ENCODE results near the gene NIPAL3.

The NIPAL3 gene

GRCh38 chr1:24463776-24464735 lies 48.5 kb downstream of the NIPAL3 start:
- no peak for DNase-seq (ENCODE audit: insufficient read length, low spot score)

GRCh38 chr1:24465099-24465498 lies 49.5 kb downstream of the NIPAL3 start:
- no peak for DNase-seq (ENCODE audit: insufficient read length, low spot score)
- FAIRE-seq = no peak

More at GRCh38 chr1:24463776-24464735, 48.5 kb downstream of the NIPAL3 start:
- TF ChIP-seq PAX5 (IDR thresholded peaks at IDR 0.05; ENCODE audit: insufficient read depth, low read length, severe bottlenecking) = no peak
- no peak for TF ChIP-seq TAF1 (IDR thresholded peaks at IDR 0.05; ENCODE audit: low read depth, low read length)
- no peak for TF ChIP-seq POLR2A (IDR thresholded peaks at IDR 0.05; ENCODE audit: low read depth, low read length)
- TF ChIP-seq POLR2AphosphoS5 (IDR thresholded peaks at IDR 0.05; ENCODE audit: low read depth, low read length) = no peak
- TF ChIP-seq POU2F2 (IDR thresholded peaks at IDR 0.05; ENCODE audit: low read depth, low read length) = no peak
- TF ChIP-seq SPI1 (IDR thresholded peaks at IDR 0.05; ENCODE audit: low read depth, low read length) = no peak
- no peak for FAIRE-seq

GRCh38 chr1:24465638-24466037 lies 50.0 kb downstream of the NIPAL3 start:
- no peak for FAIRE-seq
- DNase-seq (ENCODE audit: insufficient read length, low spot score) = no peak

More at GRCh38 chr1:24465099-24465498, 49.5 kb downstream of the NIPAL3 start:
- TF ChIP-seq POLR2AphosphoS5 (IDR thresholded peaks at IDR 0.05; ENCODE audit: low read depth, low read length) = no peak
- no peak for TF ChIP-seq POU2F2 (IDR thresholded peaks at IDR 0.05; ENCODE audit: low read depth, low read length)
- no peak for TF ChIP-seq SPI1 (IDR thresholded peaks at IDR 0.05; ENCODE audit: low read depth, low read length)
- no peak for TF ChIP-seq PAX5 (IDR thresholded peaks at IDR 0.05; ENCODE audit: insufficient read depth, low read length, severe bottlenecking)
- TF ChIP-seq POLR2A (IDR thresholded peaks at IDR 0.05; ENCODE audit: low read depth, low read length) = no peak

GRCh38 chr1:24468685-24469316 lies 53.2 kb downstream of the NIPAL3 start:
- TF ChIP-seq POU2F2 (IDR thresholded peaks at IDR 0.05; ENCODE audit: low read depth, low read length) (no peak), TAF1 (IDR thresholded peaks at IDR 0.05; ENCODE audit: low read depth, low read length) (no peak), PAX5 (IDR thresholded peaks at IDR 0.05; ENCODE audit: insufficient read depth, low read length, severe bottlenecking) (no peak), POLR2AphosphoS5 (IDR thresholded peaks at IDR 0.05; ENCODE audit: low read depth, low read length) (no peak), POLR2A (IDR thresholded peaks at IDR 0.05; ENCODE audit: low read depth, low read length) (no peak), SPI1 (IDR thresholded peaks at IDR 0.05; ENCODE audit: low read depth, low read length) (no peak)
- no peak for DNase-seq (ENCODE audit: insufficient read length, low spot score)
- FAIRE-seq = no peak

More at GRCh38 chr1:24465638-24466037, 50.0 kb downstream of the NIPAL3 start:
- TF ChIP-seq PAX5 (IDR thresholded peaks at IDR 0.05; ENCODE audit: insufficient read depth, low read length, severe bottlenecking) (no peak), SPI1 (IDR thresholded peaks at IDR 0.05; ENCODE audit: low read depth, low read length) (peak; percentile 83)

- TF ChIP-seq POU2F2 (IDR thresholded peaks at IDR 0.05; ENCODE audit: low read depth, low read length) (no peak), SPI1 (IDR thresholded peaks at IDR 0.05; ENCODE audit: low read depth, low read length) (no peak), PAX5 (IDR thresholded peaks at IDR 0.05; ENCODE audit: insufficient read depth, low read length, severe bottlenecking) (no peak), POLR2AphosphoS5 (IDR thresholded peaks at IDR 0.05; ENCODE audit: low read depth, low read length) (no peak), TAF1 (IDR thresholded peaks at IDR 0.05; ENCODE audit: low read depth, low read length) (no peak), POLR2A (IDR thresholded peaks at IDR 0.05; ENCODE audit: low read depth, low read length) (no peak)
- no peak for DNase-seq (ENCODE audit: insufficient read length, low spot score)
- no peak for FAIRE-seq
These were observed 55.0 kb downstream of the NIPAL3 start for GRCh38 chr1:24470592-24470991.

GRCh38 chr1:24472527-24473251 lies 57.1 kb downstream of the NIPAL3 start:
- FAIRE-seq (no peak), DNase-seq (ENCODE audit: insufficient read length, low spot score) (no peak)
- no peak for TF ChIP-seq TAF1 (IDR thresholded peaks at IDR 0.05; ENCODE audit: low read depth, low read length)
- TF ChIP-seq SPI1 (IDR thresholded peaks at IDR 0.05; ENCODE audit: low read depth, low read length) = no peak

GRCh38 chr1:24474193-24474592 lies 58.6 kb downstream of the NIPAL3 start:
- no peak for DNase-seq (ENCODE audit: insufficient read length, low spot score)
- TF ChIP-seq TAF1 (IDR thresholded peaks at IDR 0.05; ENCODE audit: low read depth, low read length) (no peak), POU2F2 (IDR thresholded peaks at IDR 0.05; ENCODE audit: low read depth, low read length) (no peak), POLR2AphosphoS5 (IDR thresholded peaks at IDR 0.05; ENCODE audit: low read depth, low read length) (no peak), SPI1 (IDR thresholded peaks at IDR 0.05; ENCODE audit: low read depth, low read length) (no peak), POLR2A (IDR thresholded peaks at IDR 0.05; ENCODE audit: low read depth, low read length) (no peak), PAX5 (IDR thresholded peaks at IDR 0.05; ENCODE audit: insufficient read depth, low read length, severe bottlenecking) (no peak)
- FAIRE-seq = no peak

GRCh38 chr1:24475700-24476099 lies 60.1 kb downstream of the NIPAL3 start:
- DNase-seq (ENCODE audit: insufficient read length, low spot score) = no peak
- no peak for FAIRE-seq
- no peak for TF ChIP-seq PAX5 (IDR thresholded peaks at IDR 0.05; ENCODE audit: insufficient read depth, low read length, severe bottlenecking)
- no peak for TF ChIP-seq POU2F2 (IDR thresholded peaks at IDR 0.05; ENCODE audit: low read depth, low read length)
- TF ChIP-seq SPI1 (IDR thresholded peaks at IDR 0.05; ENCODE audit: low read depth, low read length) = no peak
- no peak for TF ChIP-seq TAF1 (IDR thresholded peaks at IDR 0.05; ENCODE audit: low read depth, low read length)
- TF ChIP-seq POLR2AphosphoS5 (IDR thresholded peaks at IDR 0.05; ENCODE audit: low read depth, low read length) = no peak
- TF ChIP-seq POLR2A (IDR thresholded peaks at IDR 0.05; ENCODE audit: low read depth, low read length) = no peak

GRCh38 chr1:24476571-24476970 lies 61.0 kb downstream of the NIPAL3 start:
- FAIRE-seq = no peak
- DNase-seq (ENCODE audit: insufficient read length, low spot score) = no peak
- TF ChIP-seq POLR2A (IDR thresholded peaks at IDR 0.05; ENCODE audit: low read depth, low read length) = no peak
- TF ChIP-seq SPI1 (IDR thresholded peaks at IDR 0.05; ENCODE audit: low read depth, low read length) = no peak
- no peak for TF ChIP-seq TAF1 (IDR thresholded peaks at IDR 0.05; ENCODE audit: low read depth, low read length)
- no peak for TF ChIP-seq POU2F2 (IDR thresholded peaks at IDR 0.05; ENCODE audit: low read depth, low read length)
- TF ChIP-seq PAX5 (IDR thresholded peaks at IDR 0.05; ENCODE audit: insufficient read depth, low read length, severe bottlenecking) = no peak
- TF ChIP-seq POLR2AphosphoS5 (IDR thresholded peaks at IDR 0.05; ENCODE audit: low read depth, low read length) = no peak

Data from GM12891 (cell line).